HCT116 (cell line): ENCODE measurements around the gene RIT1. TPM values are rescaled to one million over a fixed set of nuclear protein-coding genes. Genes with fewer than 3 reads are reported as not detected.
A peak's percentile ranks its signal among the peaks of the same experiment; 100 is the strongest.

Experiments
- ATAC-seq: fragments of 200-7000 bp; cut with Tn5 transposase; 2 replicates; pipeline ENCODE4 v1.9.1; 2020; ENCODE audit warnings: mild to moderate bottlenecking, moderate library complexity
- BruUV-seq: library from RNA; stranded (reverse); fragments of 400-500 nt; replicated peaks from 2 replicates; lab custom pipeline; 2021; lab: Mats Ljungman, UMichigan
- CTCF ChIA-PET: fragments of 300-600 bp; sonication (Branson Sonifier 250); formaldehyde crosslinking; loops from one replicate; lab custom pipeline; 2021; ENCODE audit warnings: antibody characterized with exemption; lab: Charles Lee
- POLR2A ChIA-PET: fragments of 300-600, 350-600 bp; sonication (Branson Sonifier 250); formaldehyde crosslinking; loops from one replicate; lab custom pipeline; 2021; ENCODE audit warnings: antibody characterized with exemption; lab: Charles Lee
- RAD21 ChIA-PET, 2 experiments: fragments of 300-600 bp; sonication (Branson Sonifier 250); formaldehyde crosslinking; loops; one replicate each; lab custom pipeline; 2023; ENCODE audit warnings: low total read pairs in 2 of 2; ENCODE audit not compliant: uncharacterized antibody in 2 of 2, unreplicated experiment in 2 of 2, low non-redundant PET in 1 of 2; lab: Charles Lee
- DNase-seq: peaks from one replicate; pipeline ENCODE4 v3.0.0-alpha.2; 2010; ENCODE audit warnings: low read depth, low spot score
- H2AFZ ChIP-seq: fragments of 200-600 bp; shearing (Covaris generic), sonication (generic); 2 replicates; pipeline ENCODE4 v1.6.1; 2017; ENCODE audit warnings: low read depth, mixed run types, mixed read lengths, antibody characterized with exemption, low read length; ENCODE audit not compliant: poor library complexity, severe bottlenecking
- H3K27ac ChIP-seq: 2 replicates; pipeline ENCODE4 v1.5.1; 2012; ENCODE audit warnings: low read depth, low read length
- H3K27me3 ChIP-seq: fragments of 200-600 bp; sonication (generic); 2 replicates; pipeline ENCODE4 v1.6.1; 2016; ENCODE audit warnings: mixed run types, low read length, mixed read lengths; ENCODE audit not compliant: insufficient read depth
- H3K36me3 ChIP-seq, 2 experiments: fragments of 200-500 bp in 1 of 2; fragments of 200-600 bp in 1 of 2; sonication (Bioruptor generic) in 1 of 2; sonication (generic) in 1 of 2; 2 replicates each; pipeline versions ENCODE4 v1.5.1 to v1.6.1; 2014 to 2016; ENCODE audit warnings: low read length in 2 of 2, inconsistent platforms in 1 of 2, mixed read lengths in 1 of 2, mixed run types in 1 of 2; ENCODE audit not compliant: insufficient read depth in 2 of 2, control insufficient read depth in 1 of 2
- H3K4me1 ChIP-seq, 2 experiments: fragments of 200-600 bp in 1 of 2; sonication (generic) in 1 of 2; 2 replicates each; pipeline versions ENCODE4 v1.5.1 to v1.6.1; 2012 to 2017; ENCODE audit warnings: low read length in 2 of 2, inconsistent platforms in 1 of 2, mild to moderate bottlenecking in 1 of 2, mixed read lengths in 1 of 2, mixed run types in 1 of 2, moderate library complexity in 1 of 2; ENCODE audit not compliant: insufficient read depth in 2 of 2, control insufficient read depth in 1 of 2
- H3K4me2 ChIP-seq: fragments of 200-600 bp; sonication (generic); 2 replicates; pipeline ENCODE4 v1.6.1; 2017; ENCODE audit warnings: mixed run types, low read length, mixed read lengths
- H3K4me3 ChIP-seq, 2 experiments: fragments of 200-600 bp in 1 of 2; sonication (generic) in 1 of 2; replicated peaks in 1 of 2; 2 replicates each; pipeline ENCODE4 v1.5.1; 2011 to 2016; ENCODE audit warnings: low read length in 2 of 2, control low read depth in 1 of 2, low read depth in 1 of 2, mild to moderate bottlenecking in 1 of 2, mixed read lengths in 1 of 2, mixed run types in 1 of 2
- H3K79me2 ChIP-seq: fragments of 200-600 bp; sonication (generic); 2 replicates; pipeline ENCODE4 v1.6.1; 2017; ENCODE audit warnings: mild to moderate bottlenecking, mixed run types, low read length, moderate library complexity, mixed read lengths; ENCODE audit not compliant: insufficient read depth
- H3K9ac ChIP-seq: fragments of 200-600 bp; sonication (generic); 2 replicates; pipeline ENCODE4 v1.6.1; 2016; ENCODE audit warnings: low read length, mixed read lengths
- H3K9me2 ChIP-seq: fragments of 200-600 bp; sonication (generic), shearing (Covaris generic); 2 replicates; pipeline ENCODE4 v1.6.1; 2017; ENCODE audit warnings: mixed run types, mild to moderate bottlenecking, moderate library complexity; ENCODE audit not compliant: insufficient read depth
- H3K9me3 ChIP-seq, 2 experiments: fragments of 200-500 bp in 1 of 2; fragments of 200-600 bp in 1 of 2; sonication (Bioruptor generic) in 1 of 2; sonication (generic) in 1 of 2; 2 replicates each; pipeline ENCODE4 v1.6.1; 2014 to 2017; ENCODE audit warnings: low read length in 2 of 2, mixed read lengths in 2 of 2, inconsistent platforms in 1 of 2, low read depth in 1 of 2, mild to moderate bottlenecking in 1 of 2, mixed run types in 1 of 2, moderate library complexity in 1 of 2; ENCODE audit not compliant: control insufficient read depth in 1 of 2, insufficient read depth in 1 of 2
- H4K20me1 ChIP-seq: fragments of 200-600 bp; sonication (generic), shearing (Covaris generic); 2 replicates; pipeline ENCODE4 v1.6.1; 2017; ENCODE audit warnings: mixed run types, mild to moderate bottlenecking, moderate library complexity; ENCODE audit not compliant: insufficient read depth
- CBX3 ChIP-seq: IDR thresholded peaks from 2 replicates; pipeline ENCODE4 v1.6.1; 2012; ENCODE audit warnings: low read depth
- CEBPB ChIP-seq: IDR thresholded peaks from 2 replicates; pipeline ENCODE4 v1.6.1; 2012; ENCODE audit warnings: low read depth
- EGR1 ChIP-seq: IDR thresholded peaks from 2 replicates; pipeline ENCODE4 v1.6.1; 2012; ENCODE audit warnings: low read depth
- ELF1 ChIP-seq: IDR thresholded peaks from 2 replicates; pipeline ENCODE4 v1.6.1; 2012; ENCODE audit warnings: low read depth, borderline replicate concordance
- EZH2 ChIP-seq: fragments of 200-600 bp; sonication (generic); IDR thresholded peaks from 2 replicates; pipeline ENCODE4 v1.6.1; 2017; ENCODE audit warnings: antibody characterized with exemption, mixed run types
- FOSL1 ChIP-seq: IDR thresholded peaks from 2 replicates; pipeline ENCODE4 v1.6.1; 2012; ENCODE audit warnings: low read depth
- JUND ChIP-seq: IDR thresholded peaks from 2 replicates; pipeline ENCODE4 v1.6.1; 2012
- POLR2A ChIP-seq: IDR thresholded peaks from 2 replicates; pipeline ENCODE4 v1.7.0; 2011; ENCODE audit warnings: borderline replicate concordance; ENCODE audit not compliant: insufficient read depth, insufficient read length; ENCODE audit errors: extremely low read depth
- POLR2AphosphoS5 ChIP-seq: IDR thresholded peaks from 2 replicates; pipeline ENCODE4 v1.6.1; 2011; ENCODE audit warnings: mild to moderate bottlenecking, low read depth, low read length, moderate library complexity
- SIN3A ChIP-seq: IDR thresholded peaks from 2 replicates; pipeline ENCODE4 v1.6.1; 2012; ENCODE audit warnings: low read depth
- SP1 ChIP-seq: IDR thresholded peaks from 2 replicates; pipeline ENCODE4 v1.6.1; 2012; ENCODE audit warnings: low read depth
- TCF7L2 ChIP-seq: IDR thresholded peaks from 2 replicates; pipeline ENCODE4 v1.7.0; 2011; ENCODE audit warnings: borderline replicate concordance, inconsistent platforms; ENCODE audit not compliant: insufficient read depth, insufficient read length; ENCODE audit errors: extremely low read depth
- YY1 ChIP-seq: IDR thresholded peaks from 2 replicates; pipeline ENCODE4 v1.6.1; 2011; ENCODE audit warnings: low read length, low read depth, moderate library complexity, mild to moderate bottlenecking; ENCODE audit not compliant: insufficient replicate concordance; ENCODE audit errors: extremely low read depth
- ZNF274 ChIP-seq: fragments of 200-500 bp; sonication (Bioruptor generic); IDR thresholded peaks from 2 replicates; pipeline ENCODE4 v1.6.1; 2014; ENCODE audit warnings: mild to moderate bottlenecking, low read depth, low read length, inconsistent platforms
- intact Hi-C: fragments of 100-400 bp; cut with micrococcal nuclease; formaldehyde crosslinking; loops from 2 replicates; pipeline ENCODE4 v1.10.0; 2022
- total RNA-seq: library from RNA; stranded (reverse); gene quantifications from one replicate; pipeline ENCODE4 v1.2.1, GENCODE V29; 2021; ENCODE audit not compliant: unreplicated experiment
- TF ChIP-seq, protein P1 (sequence below): IDR thresholded peaks from 2 replicates; pipeline ENCODE4 v1.6.1; 2012; ENCODE audit warnings: low read depth
- TF ChIP-seq, protein P2 (sequence below), 3 experiments: fragments of 200-600 bp in 1 of 3; sonication (generic) in 1 of 3; IDR thresholded peaks in 2 of 3; conservative IDR thresholded peaks in 1 of 3; 2 replicates each; pipeline ENCODE4 v1.5.1; 2012 to 2017; ENCODE audit warnings: low read depth in 2 of 3, low read length in 2 of 3, antibody characterized with exemption in 1 of 3, borderline replicate concordance in 1 of 3, control low read depth in 1 of 3, mild to moderate bottlenecking in 1 of 3, mixed read lengths in 1 of 3, mixed run types in 1 of 3, moderate library complexity in 1 of 3; ENCODE audit not compliant: insufficient read depth in 1 of 3

Gene RIT1
- total RNA-seq, 1 experiment from 2014 or later = 10.2 TPM

DNA sequence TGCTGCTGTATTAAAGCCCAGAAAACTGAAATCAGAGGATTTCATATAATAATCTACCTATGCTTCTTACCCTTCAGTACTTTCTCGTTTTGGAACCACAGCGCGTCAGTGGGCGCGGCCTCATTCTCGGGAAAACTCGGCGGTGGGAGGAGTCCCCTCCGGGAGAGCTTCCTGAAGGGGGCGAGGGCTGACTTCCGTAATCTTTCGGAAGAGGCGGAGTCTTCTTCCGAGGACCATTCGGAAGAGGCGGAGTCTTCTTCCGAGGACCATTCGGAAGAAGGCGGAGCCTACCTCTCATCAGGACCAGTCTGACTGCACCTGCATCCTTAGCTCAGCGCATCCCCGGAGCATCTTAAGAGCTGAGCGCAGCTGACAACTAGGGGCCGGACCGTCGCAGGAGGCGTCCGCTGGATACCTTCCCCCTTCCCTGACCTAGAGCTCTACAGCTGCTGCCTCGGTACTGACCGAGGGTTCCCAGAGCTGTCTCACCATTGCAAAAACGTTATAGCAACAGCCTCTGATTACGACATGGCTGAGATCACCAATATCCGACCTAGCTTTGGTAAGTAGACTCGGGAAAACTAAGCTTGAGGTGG, 51.8 kb downstream of the RIT1 start, which contains the start of gene SYT11:
TSS of gene SYT11 (plus strand) at position 334 of the 596 bp plus-strand sequence. CDS start at position 529, 195 bp downstream.
- no peaks in the 10 kb centered on the region for H3K9me2 ChIP-seq
- H2AFZ ChIP-seq = peak within 1 kb of the TSS; percentile 64
- H3K36me3 ChIP-seq = 0 out of 4 replicates have a peak, but pooled peaks cover 0 to under 1% of the 10 kb centered on the region in 2 experiments
- H3K4me3 ChIP-seq = peak within 1 kb of the TSS; percentile 66 to 80
- DNase-seq (peak; percentile 91), ATAC-seq (peak; percentile 90)
- H3K4me1 ChIP-seq = peaks cover 3 to 21% of the 10 kb centered on the region in 2 experiments; a peak in 3 of 4 replicates
- H3K27ac ChIP-seq = peak within 1 kb of the TSS; percentile 55
- H3K4me2 ChIP-seq = peak within 1 kb of the TSS; percentile 76
- no peaks in the 10 kb centered on the region for H3K9me3 ChIP-seq
- no peaks in the 10 kb centered on the region for H4K20me1 ChIP-seq
- ChIA-PET POLR2A (interaction anchor here (0.6 to 1.0 kb wide), 3 partner anchors 8 to 124 kb away, joined by 3 to 5 read pairs (median 4); no protein-coding TSS in a partner anchor), CTCF (no interaction called here), RAD21 (no interaction called here)
- TF ChIP-seq CEBPB = no peak
- peak; percentile 87 for TF ChIP-seq ELF1
- TF ChIP-seq EZH2 = no peak
- no peak for TF ChIP-seq CBX3
- no peak for TF ChIP-seq TCF7L2
- peak; percentile 33 for TF ChIP-seq POLR2A
- no peak; the same call in 1 of the 2 replicates for TF ChIP-seq SP1
- TF ChIP-seq, protein P1, sequence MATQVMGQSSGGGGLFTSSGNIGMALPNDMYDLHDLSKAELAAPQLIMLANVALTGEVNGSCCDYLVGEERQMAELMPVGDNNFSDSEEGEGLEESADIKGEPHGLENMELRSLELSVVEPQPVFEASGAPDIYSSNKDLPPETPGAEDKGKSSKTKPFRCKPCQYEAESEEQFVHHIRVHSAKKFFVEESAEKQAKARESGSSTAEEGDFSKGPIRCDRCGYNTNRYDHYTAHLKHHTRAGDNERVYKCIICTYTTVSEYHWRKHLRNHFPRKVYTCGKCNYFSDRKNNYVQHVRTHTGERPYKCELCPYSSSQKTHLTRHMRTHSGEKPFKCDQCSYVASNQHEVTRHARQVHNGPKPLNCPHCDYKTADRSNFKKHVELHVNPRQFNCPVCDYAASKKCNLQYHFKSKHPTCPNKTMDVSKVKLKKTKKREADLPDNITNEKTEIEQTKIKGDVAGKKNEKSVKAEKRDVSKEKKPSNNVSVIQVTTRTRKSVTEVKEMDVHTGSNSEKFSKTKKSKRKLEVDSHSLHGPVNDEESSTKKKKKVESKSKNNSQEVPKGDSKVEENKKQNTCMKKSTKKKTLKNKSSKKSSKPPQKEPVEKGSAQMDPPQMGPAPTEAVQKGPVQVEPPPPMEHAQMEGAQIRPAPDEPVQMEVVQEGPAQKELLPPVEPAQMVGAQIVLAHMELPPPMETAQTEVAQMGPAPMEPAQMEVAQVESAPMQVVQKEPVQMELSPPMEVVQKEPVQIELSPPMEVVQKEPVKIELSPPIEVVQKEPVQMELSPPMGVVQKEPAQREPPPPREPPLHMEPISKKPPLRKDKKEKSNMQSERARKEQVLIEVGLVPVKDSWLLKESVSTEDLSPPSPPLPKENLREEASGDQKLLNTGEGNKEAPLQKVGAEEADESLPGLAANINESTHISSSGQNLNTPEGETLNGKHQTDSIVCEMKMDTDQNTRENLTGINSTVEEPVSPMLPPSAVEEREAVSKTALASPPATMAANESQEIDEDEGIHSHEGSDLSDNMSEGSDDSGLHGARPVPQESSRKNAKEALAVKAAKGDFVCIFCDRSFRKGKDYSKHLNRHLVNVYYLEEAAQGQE = no peak
- TF ChIP-seq, protein P2, sequence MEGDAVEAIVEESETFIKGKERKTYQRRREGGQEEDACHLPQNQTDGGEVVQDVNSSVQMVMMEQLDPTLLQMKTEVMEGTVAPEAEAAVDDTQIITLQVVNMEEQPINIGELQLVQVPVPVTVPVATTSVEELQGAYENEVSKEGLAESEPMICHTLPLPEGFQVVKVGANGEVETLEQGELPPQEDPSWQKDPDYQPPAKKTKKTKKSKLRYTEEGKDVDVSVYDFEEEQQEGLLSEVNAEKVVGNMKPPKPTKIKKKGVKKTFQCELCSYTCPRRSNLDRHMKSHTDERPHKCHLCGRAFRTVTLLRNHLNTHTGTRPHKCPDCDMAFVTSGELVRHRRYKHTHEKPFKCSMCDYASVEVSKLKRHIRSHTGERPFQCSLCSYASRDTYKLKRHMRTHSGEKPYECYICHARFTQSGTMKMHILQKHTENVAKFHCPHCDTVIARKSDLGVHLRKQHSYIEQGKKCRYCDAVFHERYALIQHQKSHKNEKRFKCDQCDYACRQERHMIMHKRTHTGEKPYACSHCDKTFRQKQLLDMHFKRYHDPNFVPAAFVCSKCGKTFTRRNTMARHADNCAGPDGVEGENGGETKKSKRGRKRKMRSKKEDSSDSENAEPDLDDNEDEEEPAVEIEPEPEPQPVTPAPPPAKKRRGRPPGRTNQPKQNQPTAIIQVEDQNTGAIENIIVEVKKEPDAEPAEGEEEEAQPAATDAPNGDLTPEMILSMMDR (IDR thresholded peaks at IDR 0.05 in 2 of 3, conservative IDR thresholded peaks at IDR 0.05 in 1 of 3; ENCODE audit: borderline replicate concordance in 1 of 3, insufficient read depth in 1 of 3, low read depth in 2 of 3, low read length in 2 of 3) = 0 out of 6 replicates have a peak, but pooled peaks of 1 of the 3 experiments have one; percentile 2
- TF ChIP-seq FOSL1 = no peak
- no peak for TF ChIP-seq SIN3A
- TF ChIP-seq YY1 = no peak
- TF ChIP-seq JUND = no peak
- TF ChIP-seq EGR1 = no peak
- TF ChIP-seq ZNF274 = no peak
- peak; percentile 30; the same call in 1 of the 2 replicates for TF ChIP-seq POLR2AphosphoS5
- no TSS peak for BruUV-seq
- intact Hi-C loops = no loop called here
- peak within 1 kb of the TSS; percentile 39 for H3K9ac ChIP-seq
- H3K27me3 ChIP-seq = peaks cover 9% of the 10 kb centered on the region
- peaks cover 26% of the 10 kb centered on the region for H3K79me2 ChIP-seq
